Gastroesophageal sphincter (tissue), 3 donors: ENCODE measurements around the gene QPCT.

Experiments
- EP300 ChIP-seq: sonication (generic); formaldehyde crosslinking; IDR thresholded peaks from one replicate; pipeline ENCODE4 v1.6.1; 2017; ENCODE audit warnings: antibody characterized with exemption, mild to moderate bottlenecking
- POLR2A ChIP-seq, 2 donors: fragments of 450-650 bp; IDR thresholded peaks; one replicate each; pipeline ENCODE4 v1.6.1; 2017; ENCODE audit warnings: antibody characterized with exemption in 2 of 2, mild to moderate bottlenecking in 2 of 2, moderate library complexity in 1 of 2
- TF ChIP-seq, protein P1 (sequence below), 4 experiments: fragments of 200-600 bp in 2 of 4; fragments of 450-650 bp in 2 of 4; sonication (generic) in 1 of 4; IDR thresholded peaks; one replicate each; pipeline ENCODE4 v1.5.1; 2017 to 2019; ENCODE audit warnings: antibody characterized with exemption in 4 of 4, mild to moderate bottlenecking in 2 of 4, moderate library complexity in 2 of 4

DNA sequence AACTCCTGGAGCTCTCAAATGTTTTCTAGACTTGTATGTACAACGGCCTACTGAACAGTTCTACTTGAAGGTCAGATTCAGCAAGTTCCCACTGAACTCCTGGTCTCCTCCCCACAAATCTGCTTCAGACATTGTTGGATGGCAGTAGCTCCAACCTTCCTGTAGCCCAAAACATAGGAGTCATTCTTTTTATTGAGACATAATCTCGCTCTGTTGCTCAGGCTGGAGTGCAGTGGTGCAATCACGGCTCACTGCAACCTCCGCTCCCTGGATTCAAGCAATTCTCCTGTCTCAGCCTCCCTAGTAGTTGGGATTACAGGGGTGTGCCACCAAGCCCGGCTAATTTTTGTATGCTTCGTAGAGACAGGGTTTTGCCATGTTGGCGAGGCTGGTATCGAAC is 47.3 kb downstream of the QPCT start:
- TF ChIP-seq EP300: no peak
- TF ChIP-seq, protein P1, sequence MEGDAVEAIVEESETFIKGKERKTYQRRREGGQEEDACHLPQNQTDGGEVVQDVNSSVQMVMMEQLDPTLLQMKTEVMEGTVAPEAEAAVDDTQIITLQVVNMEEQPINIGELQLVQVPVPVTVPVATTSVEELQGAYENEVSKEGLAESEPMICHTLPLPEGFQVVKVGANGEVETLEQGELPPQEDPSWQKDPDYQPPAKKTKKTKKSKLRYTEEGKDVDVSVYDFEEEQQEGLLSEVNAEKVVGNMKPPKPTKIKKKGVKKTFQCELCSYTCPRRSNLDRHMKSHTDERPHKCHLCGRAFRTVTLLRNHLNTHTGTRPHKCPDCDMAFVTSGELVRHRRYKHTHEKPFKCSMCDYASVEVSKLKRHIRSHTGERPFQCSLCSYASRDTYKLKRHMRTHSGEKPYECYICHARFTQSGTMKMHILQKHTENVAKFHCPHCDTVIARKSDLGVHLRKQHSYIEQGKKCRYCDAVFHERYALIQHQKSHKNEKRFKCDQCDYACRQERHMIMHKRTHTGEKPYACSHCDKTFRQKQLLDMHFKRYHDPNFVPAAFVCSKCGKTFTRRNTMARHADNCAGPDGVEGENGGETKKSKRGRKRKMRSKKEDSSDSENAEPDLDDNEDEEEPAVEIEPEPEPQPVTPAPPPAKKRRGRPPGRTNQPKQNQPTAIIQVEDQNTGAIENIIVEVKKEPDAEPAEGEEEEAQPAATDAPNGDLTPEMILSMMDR (IDR thresholded peaks at IDR 0.05): no peak
- TF ChIP-seq POLR2A (IDR thresholded peaks at IDR 0.05): no peak
